Ascending aorta (tissue), 2 donors: ENCODE data around the gene PDE6C. TPM values are rescaled to one million over a fixed set of nuclear protein-coding genes. Genes with fewer than 3 reads are reported as not detected.

Experiments used
- DNase-seq, 2 donors: peaks; one replicate each; pipeline ENCODE4 v3.0.0-alpha.2; 2019; ENCODE audit warnings: low spot score in 2 of 2
- H3K27ac ChIP-seq, 2 donors: fragments of 200-600 bp; sonication (generic); one replicate each; pipeline ENCODE4 v1.5.1; 2016 to 2017; ENCODE audit warnings: mild to moderate bottlenecking in 1 of 2
- H3K27me3 ChIP-seq: fragments of 200-600 bp; sonication (generic); one replicate; pipeline ENCODE4 v1.5.1; 2017
- H3K36me3 ChIP-seq, 2 donors: fragments of 200-600 bp; sonication (generic); one replicate each; pipeline ENCODE4 v1.5.1; 2016
- H3K4me1 ChIP-seq, 2 donors: fragments of 200-600 bp; sonication (generic); one replicate each; pipeline ENCODE4 v1.5.1; 2016 to 2017; ENCODE audit warnings: mild to moderate bottlenecking in 1 of 2
- H3K4me3 ChIP-seq, 2 donors: fragments of 200-600 bp; sonication (generic); one replicate each; pipeline ENCODE4 v1.5.1; 2016 to 2017; ENCODE audit warnings: mild to moderate bottlenecking in 1 of 2
- H3K9me3 ChIP-seq, 2 donors: fragments of 200-600 bp; sonication (generic); one replicate each; pipeline ENCODE4 v1.5.1; 2016
- intact Hi-C: fragments of 100-400 bp; cut with DNase I; formaldehyde crosslinking; loops from one replicate; pipeline ENCODE4 v1.15.1; 2023
- total RNA-seq: library from RNA; depleted of rRNA; stranded (reverse); fragments of >200 nt; gene quantifications from one replicate; pipeline ENCODE4 v1.1.0, GENCODE V29; 2016
- TF ChIP-seq, protein P1 (sequence below), 3 experiments: fragments of 200-600 bp in 2 of 3; fragments of 450-650 bp in 1 of 3; sonication (generic) in 2 of 3; IDR thresholded peaks; one replicate each; pipeline ENCODE4 v1.5.1; 2016 to 2019; ENCODE audit warnings: antibody characterized with exemption in 3 of 3, mild to moderate bottlenecking in 1 of 3, moderate library complexity in 1 of 3

Gene PDE6C
- total RNA-seq, 1 donor from 2014 or later: not detected

DNA sequence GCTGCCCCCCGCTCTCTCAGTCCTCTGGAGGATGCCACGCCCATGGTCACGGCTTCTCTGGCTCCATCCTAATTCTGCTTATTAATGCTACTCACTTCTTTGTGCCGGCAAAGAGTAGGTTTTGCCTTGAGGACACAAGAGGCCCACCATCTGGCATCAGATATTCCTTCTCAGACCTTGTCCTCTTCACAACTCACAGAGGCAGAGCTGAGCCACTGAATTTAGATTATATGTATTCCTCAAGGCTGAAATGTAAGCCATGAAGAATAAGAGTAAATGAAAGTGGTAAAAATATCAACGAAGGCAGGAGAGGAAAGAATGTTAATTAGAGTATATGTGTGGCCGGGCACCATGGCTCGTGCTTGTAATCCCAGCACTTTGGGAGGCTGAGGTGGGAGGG is 17.8 kb upstream of the PDE6C start:
- Histone ChIP-seq H3K9me3 (no peaks in the 10 kb centered on the region), H3K4me1 (no peaks in the 10 kb centered on the region), H3K4me3 (no peak overlapping the region), H3K27ac (no peak overlapping the region), H3K36me3 (no peaks in the 10 kb centered on the region), H3K27me3 (no peaks in the 10 kb centered on the region)
- DNase-seq: no peak
- intact Hi-C loops: no loop called here
- TF ChIP-seq, protein P1, sequence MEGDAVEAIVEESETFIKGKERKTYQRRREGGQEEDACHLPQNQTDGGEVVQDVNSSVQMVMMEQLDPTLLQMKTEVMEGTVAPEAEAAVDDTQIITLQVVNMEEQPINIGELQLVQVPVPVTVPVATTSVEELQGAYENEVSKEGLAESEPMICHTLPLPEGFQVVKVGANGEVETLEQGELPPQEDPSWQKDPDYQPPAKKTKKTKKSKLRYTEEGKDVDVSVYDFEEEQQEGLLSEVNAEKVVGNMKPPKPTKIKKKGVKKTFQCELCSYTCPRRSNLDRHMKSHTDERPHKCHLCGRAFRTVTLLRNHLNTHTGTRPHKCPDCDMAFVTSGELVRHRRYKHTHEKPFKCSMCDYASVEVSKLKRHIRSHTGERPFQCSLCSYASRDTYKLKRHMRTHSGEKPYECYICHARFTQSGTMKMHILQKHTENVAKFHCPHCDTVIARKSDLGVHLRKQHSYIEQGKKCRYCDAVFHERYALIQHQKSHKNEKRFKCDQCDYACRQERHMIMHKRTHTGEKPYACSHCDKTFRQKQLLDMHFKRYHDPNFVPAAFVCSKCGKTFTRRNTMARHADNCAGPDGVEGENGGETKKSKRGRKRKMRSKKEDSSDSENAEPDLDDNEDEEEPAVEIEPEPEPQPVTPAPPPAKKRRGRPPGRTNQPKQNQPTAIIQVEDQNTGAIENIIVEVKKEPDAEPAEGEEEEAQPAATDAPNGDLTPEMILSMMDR (IDR thresholded peaks at IDR 0.05): no peak

DNA sequence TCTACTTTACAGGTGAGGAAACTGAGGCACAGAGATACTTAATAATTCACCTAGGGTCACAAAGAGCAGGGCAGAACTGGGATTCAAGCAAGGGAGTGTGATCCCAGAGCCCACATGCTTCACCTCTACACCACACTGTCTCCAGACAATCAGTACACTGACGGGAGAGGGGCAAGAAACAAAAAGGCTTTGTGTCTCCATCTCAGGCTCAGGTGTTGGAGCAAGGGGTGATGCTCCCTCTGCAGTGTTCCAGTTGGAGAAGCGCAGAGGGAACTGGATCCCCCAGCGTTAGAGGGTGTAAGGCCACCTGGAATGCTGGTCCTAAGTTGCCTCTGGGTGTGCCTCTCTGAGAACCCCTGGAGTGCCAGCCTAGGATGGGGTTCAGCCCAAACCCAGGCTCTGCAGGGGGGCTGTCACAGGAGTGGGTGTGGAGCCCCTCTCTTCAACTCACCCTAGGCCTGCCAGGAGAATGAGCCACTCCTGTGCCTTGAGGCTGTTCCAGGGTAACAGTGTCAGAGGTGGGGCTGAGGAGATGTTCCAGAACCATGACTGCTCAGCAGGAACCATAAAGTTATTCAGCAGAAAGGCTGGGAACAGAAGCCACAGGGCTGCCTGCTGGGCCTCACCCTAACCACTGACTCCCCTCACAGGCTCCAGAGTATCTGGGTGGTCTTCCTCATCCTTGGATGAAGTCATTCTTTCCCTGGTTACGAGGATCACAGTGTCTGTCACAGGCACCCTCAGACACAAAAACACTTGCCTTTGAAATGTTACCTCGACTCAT is 16.8 kb upstream of the PDE6C start:
- no peaks in the 10 kb centered on the region for H3K9me3 ChIP-seq
- intact Hi-C loops: no loop called here
- H3K27me3 ChIP-seq: no peaks in the 10 kb centered on the region
- H3K4me1 ChIP-seq: peaks cover 0 to 2% of the 10 kb centered on the region in 2 donors
- H3K36me3 ChIP-seq: no peaks in the 10 kb centered on the region
- H3K4me3 ChIP-seq: no peak overlapping the region
- DNase-seq: no peak
- TF ChIP-seq, protein P1 (IDR thresholded peaks at IDR 0.05): no peak
- no peak overlapping the region for H3K27ac ChIP-seq

- no peaks in the 10 kb centered on the region for H3K27me3 ChIP-seq
- intact Hi-C loops: no loop called here
- no peak overlapping the region for H3K4me3 ChIP-seq
- DNase-seq: no peak
- TF ChIP-seq, protein P1 (IDR thresholded peaks at IDR 0.05): no peak
- peaks cover 0 to 6% of the 10 kb centered on the region in 2 donors for H3K4me1 ChIP-seq
- H3K27ac ChIP-seq: no peak overlapping the region
- H3K36me3 ChIP-seq: no peaks in the 10 kb centered on the region
- no peaks in the 10 kb centered on the region for H3K9me3 ChIP-seq
These were observed 15.8 kb upstream of the PDE6C start for GRCh38 chr10:93596539-93596938.

DNA sequence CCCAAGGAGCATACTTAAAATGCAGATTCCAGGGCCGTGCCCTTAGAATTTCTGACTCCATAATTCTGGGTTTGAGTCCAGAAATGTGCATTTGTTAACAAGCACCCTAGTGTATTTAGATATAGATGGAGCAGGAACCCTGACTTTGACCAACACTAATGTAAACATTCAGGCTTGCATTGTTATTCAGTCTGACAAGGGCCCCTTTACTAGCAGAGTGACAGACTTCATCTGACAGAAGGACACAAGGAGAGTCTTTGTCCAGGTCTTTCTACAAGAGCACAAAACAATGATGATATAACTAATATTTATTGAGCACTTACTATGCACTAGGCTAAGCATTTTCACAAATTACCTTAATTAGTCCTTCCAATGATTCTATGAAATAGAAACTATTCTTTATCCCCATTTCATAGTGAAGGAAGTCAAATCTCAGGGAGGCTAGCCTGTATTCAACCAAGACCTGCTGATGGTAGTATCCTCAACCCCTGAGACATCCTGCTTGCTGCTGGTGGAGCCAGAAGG is 15.2 kb upstream of the PDE6C start:
- TF ChIP-seq, protein P1 (IDR thresholded peaks at IDR 0.05): no peak
- no peak overlapping the region for H3K4me3 ChIP-seq

DNA sequence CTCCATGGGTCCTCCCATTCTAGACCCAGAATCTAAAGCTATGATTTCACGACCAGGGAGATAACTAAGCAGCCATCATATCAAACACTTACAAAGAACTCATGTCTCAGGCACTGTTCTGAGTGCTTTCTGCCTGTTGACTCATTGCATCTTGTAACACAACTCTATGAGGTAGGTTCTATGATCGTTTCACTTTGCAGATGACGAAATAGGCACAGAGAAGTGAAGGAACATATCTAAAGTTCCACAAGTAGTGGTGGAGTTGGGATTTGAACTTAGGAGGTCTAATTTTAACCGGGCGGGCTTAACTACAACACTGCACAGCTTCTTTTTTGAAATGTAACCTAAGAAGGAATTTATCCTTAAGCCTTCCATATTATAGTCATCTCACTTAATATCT is 14.2 kb upstream of the PDE6C start:
- TF ChIP-seq, protein P1 (IDR thresholded peaks at IDR 0.05): no peak
- no peaks in the 10 kb centered on the region for H3K36me3 ChIP-seq
- H3K27me3 ChIP-seq: no peaks in the 10 kb centered on the region
- H3K27ac ChIP-seq: no peak overlapping the region
- H3K9me3 ChIP-seq: no peaks in the 10 kb centered on the region
- H3K4me3 ChIP-seq: no peak overlapping the region
- no peak for DNase-seq
- H3K4me1 ChIP-seq: peaks cover 0 to 9% of the 10 kb centered on the region in 2 donors
- intact Hi-C loops: no loop called here

More for the DNA sequence above, 15.2 kb upstream of the PDE6C start:
- H3K27ac ChIP-seq: no peak overlapping the region
- H3K4me1 ChIP-seq: peaks cover 0 to 9% of the 10 kb centered on the region in 2 donors
- no peak for DNase-seq
- intact Hi-C loops: no loop called here
- H3K27me3 ChIP-seq: no peaks in the 10 kb centered on the region
- no peaks in the 10 kb centered on the region for H3K36me3 ChIP-seq
- no peaks in the 10 kb centered on the region for H3K9me3 ChIP-seq
